Caco-2 (cell line): ENCODE measurements around the gene RTP2. TPM values are rescaled to one million over a fixed set of nuclear protein-coding genes. Genes with fewer than 3 reads are reported as not detected.

Source experiments
- BruUV-seq: library from RNA; stranded (reverse); fragments of 400-500 nt; replicated peaks from 2 replicates; lab custom pipeline; 2021; lab: Mats Ljungman, UMichigan
- CTCF ChIA-PET: fragments of 300-600 bp; sonication (Branson Sonifier 250); formaldehyde crosslinking; loops from one replicate; lab custom pipeline; 2022; ENCODE audit warnings: antibody characterized with exemption; lab: Charles Lee
- POLR2A ChIA-PET: fragments of 300-600 bp; sonication (Branson Sonifier 250); formaldehyde crosslinking; loops from one replicate; lab custom pipeline; 2022; ENCODE audit warnings: antibody characterized with exemption; lab: Charles Lee
- DNase-seq, 2 experiments: peaks; one replicate each; pipeline versions ENCODE4 v3.0.0 to v3.0.0-alpha.2; 2020 to 2022
- H3K27me3 ChIP-seq: replicated peaks from 2 replicates; pipeline ENCODE4 v1.6.0; 2011; ENCODE audit warnings: low read length; ENCODE audit not compliant: control insufficient read depth, insufficient read depth
- H3K36me3 ChIP-seq: 2 replicates; pipeline ENCODE4 v1.5.1; 2011; ENCODE audit warnings: low read length; ENCODE audit not compliant: control insufficient read depth, insufficient read depth
- H3K4me1 ChIP-seq: fragments of 250-450 bp; sonication (Bioruptor Pico); 2 replicates; pipeline ENCODE4 v1.5.1; 2020; ENCODE audit warnings: mild to moderate bottlenecking
- H3K4me3 ChIP-seq: 2 replicates; pipeline ENCODE4 v1.5.1; 2011; ENCODE audit warnings: low read depth, mild to moderate bottlenecking, control low read depth, low read length
- H3K9me3 ChIP-seq: fragments of 250-450 bp; sonication (Bioruptor Pico); 2 replicates; pipeline ENCODE4 v1.5.1; 2020; ENCODE audit warnings: mild to moderate bottlenecking, moderate library complexity
- H3K27ac Mint-ChIP-seq: one replicate; pipeline ENCODE4 v1.8.0; 2022; ENCODE audit warnings: mixed read lengths; ENCODE audit not compliant: unreplicated experiment
- H3K27me3 Mint-ChIP-seq: one replicate; pipeline ENCODE4 v1.8.0; 2022; ENCODE audit warnings: mixed read lengths; ENCODE audit not compliant: insufficient read depth, unreplicated experiment
- H3K36me3 Mint-ChIP-seq: one replicate; pipeline ENCODE4 v1.8.0; 2022; ENCODE audit warnings: mild to moderate bottlenecking, mixed read lengths; ENCODE audit not compliant: insufficient read depth, unreplicated experiment
- H3K4me1 Mint-ChIP-seq: one replicate; pipeline ENCODE4 v1.8.0; 2022; ENCODE audit warnings: low read depth, mixed read lengths; ENCODE audit not compliant: unreplicated experiment
- H3K4me3 Mint-ChIP-seq: one replicate; pipeline ENCODE4 v1.8.0; 2022; ENCODE audit warnings: mild to moderate bottlenecking, moderate library complexity, mixed read lengths; ENCODE audit not compliant: unreplicated experiment
- H3K9me3 Mint-ChIP-seq: one replicate; pipeline ENCODE4 v1.8.0; 2022; ENCODE audit warnings: mixed read lengths; ENCODE audit not compliant: unreplicated experiment
- CTCF ChIP-seq, 2 experiments: fragments of 200-600 bp in 1 of 2; IDR thresholded peaks; 1 replicate in 1 of 2; 2 replicates in 1 of 2; pipeline versions ENCODE4 v1.5.1 to v1.8.0; 2011 to 2022; ENCODE audit warnings: antibody characterized with exemption in 1 of 2, control low read depth in 1 of 2, inconsistent platforms in 1 of 2, low read depth in 1 of 2, low read length in 1 of 2, mild to moderate bottlenecking in 1 of 2, moderate library complexity in 1 of 2; ENCODE audit not compliant: insufficient read depth in 1 of 2, severe bottlenecking in 1 of 2, unreplicated experiment in 1 of 2
- intact Hi-C: fragments of 100-400 bp; cut with micrococcal nuclease; formaldehyde crosslinking; loops from one replicate; pipeline ENCODE4 v1.10.0; 2022; ENCODE audit not compliant: unreplicated experiment
- total RNA-seq: library from RNA; stranded (reverse); gene quantifications from 2 replicates; pipeline ENCODE4 v1.2.3, GENCODE V29; 2022

Gene RTP2
- total RNA-seq, 1 experiment from 2014 or later = not detected

- Mint-ChIP-seq H3K9me3 (no peaks in the 10 kb centered on the region), H3K27ac (no peak overlapping the region), H3K4me1 (peaks cover 4% of the 10 kb centered on the region), H3K27me3 (peaks cover 8% of the 10 kb centered on the region), H3K36me3 (no peaks in the 10 kb centered on the region), H3K4me3 (no peak overlapping the region)
- Histone ChIP-seq H3K4me3 (no peak overlapping the region), H3K4me1 (no peaks in the 10 kb centered on the region), H3K36me3 (no peaks in the 10 kb centered on the region), H3K9me3 (no peaks in the 10 kb centered on the region), H3K27me3 (no peaks in the 10 kb centered on the region)
- BruUV-seq = no TSS peak
- no peak for TF ChIP-seq CTCF (IDR thresholded peaks at IDR 0.05; ENCODE audit: insufficient read depth in 1 of 2, low read depth in 1 of 2, low read length in 1 of 2, severe bottlenecking in 1 of 2, unreplicated experiment in 1 of 2)
- intact Hi-C loops = no loop called here
- ChIA-PET POLR2A (no interaction called here), CTCF (no interaction called here)
- DNase-seq = no peak
These were observed 41.1 kb downstream of the RTP2 start for GRCh38 chr3:187661267-187661666.

- CTCF ChIA-PET = no interaction called here
- no TSS peak for BruUV-seq
These were observed 51.1 kb downstream of the RTP2 start for GRCh38 chr3:187651282-187651681.

More at GRCh38 chr3:187651282-187651681, 51.1 kb downstream of the RTP2 start:
- Histone ChIP-seq H3K27me3 (peaks cover 2% of the 10 kb centered on the region; the same call in 1 of the 2 replicates), H3K4me3 (no peak overlapping the region), H3K9me3 (no peaks in the 10 kb centered on the region), H3K4me1 (no peaks in the 10 kb centered on the region), H3K36me3 (no peaks in the 10 kb centered on the region)
- intact Hi-C loops = no loop called here
- no peaks in the 10 kb centered on the region for H3K9me3 Mint-ChIP-seq
- POLR2A ChIA-PET = no interaction called here
- no peak for DNase-seq
- no peak overlapping the region for H3K27ac Mint-ChIP-seq
- no peak for TF ChIP-seq CTCF (IDR thresholded peaks at IDR 0.05; ENCODE audit: insufficient read depth in 1 of 2, low read depth in 1 of 2, low read length in 1 of 2, severe bottlenecking in 1 of 2, unreplicated experiment in 1 of 2)
- H3K4me1 Mint-ChIP-seq = peaks cover 5% of the 10 kb centered on the region
- H3K4me3 Mint-ChIP-seq = no peak overlapping the region
- peaks cover 19% of the 10 kb centered on the region for H3K27me3 Mint-ChIP-seq
- H3K36me3 Mint-ChIP-seq = no peaks in the 10 kb centered on the region

Other genes starting within 250 kb of the RTP2 start
- not detected in 2 replicates for gene SST, start 32.2 kb downstream of the RTP2 start, total RNA-seq
- 35.8 and 40.4 TPM in 2 replicates for gene BCL6, start 42.9 kb upstream of the RTP2 start, total RNA-seq